BLaER1 (cell line): ENCODE results near the gene PIP5K1A.

ENCODE experiments used
- H3K27ac ChIP-seq: shearing (Covaris generic); formaldehyde crosslinking; 2 replicates; pipeline ENCODE4 v1.8.1; 2022
- H3K27me3 ChIP-seq: shearing (Covaris generic); formaldehyde crosslinking; 2 replicates; pipeline ENCODE4 v1.8.1; 2022
- H3K36me3 ChIP-seq: shearing (Covaris generic); formaldehyde crosslinking; 2 replicates; pipeline ENCODE4 v1.8.1; 2022
- H3K4me1 ChIP-seq: shearing (Covaris generic); formaldehyde crosslinking; 2 replicates; pipeline ENCODE4 v1.8.1; 2022
- H3K4me2 ChIP-seq: shearing (Covaris generic); formaldehyde crosslinking; 2 replicates; pipeline ENCODE4 v1.8.1; 2022
- H3K4me3 ChIP-seq: shearing (Covaris generic); formaldehyde crosslinking; 2 replicates; pipeline ENCODE4 v1.8.1; 2022
- H3K9ac ChIP-seq: shearing (Covaris generic); formaldehyde crosslinking; 2 replicates; pipeline ENCODE4 v1.8.1; 2022
- H3K9me3 ChIP-seq: shearing (Covaris generic); formaldehyde crosslinking; 2 replicates; pipeline ENCODE4 v1.8.1; 2022
- H4K20me1 ChIP-seq: shearing (Covaris generic); formaldehyde crosslinking; 2 replicates; pipeline ENCODE4 v1.8.1; 2022
- Cebpa-rat ChIP-seq: shearing (Covaris generic); IDR thresholded peaks from 2 replicates; pipeline ENCODE4 v1.8.1; 2022

The PIP5K1A gene

GRCh38 chr1:151246786-151247185 is 48.4 kb downstream of the PIP5K1A start:
- Histone ChIP-seq H3K9ac (no peak overlapping the region), H3K27me3 (no peaks in the 10 kb centered on the region), H3K27ac (no peak overlapping the region), H4K20me1 (no peaks in the 10 kb centered on the region), H3K9me3 (no peaks in the 10 kb centered on the region), H3K4me3 (no peak overlapping the region), H3K36me3 (peaks cover 92% of the 10 kb centered on the region), H3K4me2 (no peak overlapping the region), H3K4me1 (no peaks in the 10 kb centered on the region)
- no peak for TF ChIP-seq Cebpa-rat

DNA sequence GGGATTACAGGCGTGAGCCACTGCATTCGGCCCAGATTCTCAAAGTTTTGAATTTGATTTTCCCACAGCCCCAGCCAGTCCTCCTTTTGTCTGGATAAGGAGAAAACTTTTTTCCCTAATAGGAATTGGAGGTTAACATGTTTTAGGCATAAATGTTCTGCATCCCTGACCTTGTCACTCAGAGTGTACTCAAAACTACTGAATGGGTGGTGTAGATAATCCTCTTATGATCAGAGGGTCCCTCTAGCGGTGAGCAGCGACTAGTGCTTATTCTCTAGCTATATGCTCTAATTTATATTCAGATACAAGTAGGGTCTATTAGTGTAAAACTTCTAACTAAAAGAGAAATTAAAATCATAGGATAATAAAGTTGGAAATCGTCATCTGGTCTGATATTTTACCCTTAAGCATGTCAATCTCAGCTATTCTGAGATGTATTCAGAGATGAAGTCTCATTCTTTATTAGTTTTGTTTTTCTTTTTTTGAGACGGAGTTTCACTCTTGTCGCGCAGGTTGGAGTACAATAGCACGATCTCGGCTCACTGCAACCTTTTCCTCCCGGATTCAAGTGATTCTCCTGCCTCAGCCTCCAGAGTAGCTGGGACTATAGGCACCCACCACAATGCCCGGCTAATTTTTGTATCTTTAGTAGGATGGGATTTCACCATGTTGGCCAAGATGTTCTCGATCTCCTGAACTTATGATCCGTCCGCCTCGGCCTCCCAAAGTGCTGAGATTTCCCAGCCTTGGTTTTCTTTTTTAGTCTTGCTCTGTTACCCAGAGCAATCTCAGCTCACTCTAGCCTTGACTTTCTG is 53.5 kb downstream of the PIP5K1A start:
- H3K4me2 ChIP-seq: no peak overlapping the region
- no peaks in the 10 kb centered on the region for H3K27me3 ChIP-seq
- H3K36me3 ChIP-seq: peaks cover 41% of the 10 kb centered on the region
- H3K9ac ChIP-seq: no peak overlapping the region
- H3K4me3 ChIP-seq: no peak overlapping the region
- peaks cover 8% of the 10 kb centered on the region; the same call in 1 of the 2 replicates for H4K20me1 ChIP-seq
- no peak overlapping the region for H3K27ac ChIP-seq
- no peak for TF ChIP-seq Cebpa-rat
- H3K4me1 ChIP-seq: peaks cover 15% of the 10 kb centered on the region
- no peaks in the 10 kb centered on the region for H3K9me3 ChIP-seq

DNA sequence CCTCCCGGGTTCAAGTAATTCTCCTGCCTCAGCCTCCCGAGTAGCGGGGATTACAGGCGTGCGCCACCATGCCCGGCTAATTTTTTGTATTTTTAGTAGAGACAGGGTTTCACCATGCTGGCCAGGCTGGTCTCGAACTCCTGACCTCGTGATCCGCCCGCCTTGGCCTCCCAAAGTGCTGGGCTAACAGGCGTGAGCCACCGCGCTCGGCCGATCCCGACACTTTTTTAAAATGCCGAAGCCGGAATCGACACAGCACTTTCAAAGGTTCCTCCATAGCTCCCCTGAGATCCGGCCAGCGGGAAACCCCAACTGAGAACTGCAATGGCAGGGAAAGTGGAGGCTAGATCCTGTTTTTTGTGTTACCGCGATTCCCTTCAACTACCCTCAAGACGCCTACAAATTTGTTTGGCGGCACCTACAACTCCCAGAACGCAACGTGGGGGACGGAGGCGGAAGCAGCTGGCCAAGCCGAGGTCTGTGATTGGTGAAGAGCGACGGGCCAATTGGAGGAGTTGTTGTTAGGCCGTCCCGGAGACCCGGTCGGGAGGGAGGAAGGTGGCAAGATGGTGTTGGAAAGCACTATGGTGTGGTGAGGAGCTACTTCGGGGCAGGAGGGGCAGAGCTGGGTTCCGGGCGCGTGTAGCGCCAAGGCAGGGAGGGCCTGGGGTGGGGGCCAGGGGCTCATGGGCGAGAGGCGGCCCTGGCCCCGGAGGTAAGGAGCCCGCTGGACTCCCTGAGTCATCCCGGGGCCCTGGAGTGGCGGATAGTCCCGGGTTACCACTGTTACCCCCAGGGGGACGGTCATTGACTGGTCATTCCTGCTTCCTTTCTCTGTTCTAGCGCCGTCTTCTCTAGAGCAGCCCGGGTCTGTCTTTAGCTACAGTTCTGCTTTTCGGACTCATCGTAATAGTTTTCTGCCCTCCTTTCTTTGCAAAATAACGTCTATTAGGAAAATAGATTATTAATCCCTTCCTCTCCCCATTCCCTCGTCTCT is 56.2 kb downstream of the PIP5K1A start, which contains the start of gene PSMD4:
Gene PSMD4, plus strand, starts transcription at position 518 of the 997 bp plus-strand sequence. Its CDS starts 49 bp downstream, at position 567.
- Histone ChIP-seq H4K20me1 (peaks cover 24% of the 10 kb centered on the region), H3K9ac (peak within 1 kb of the TSS; percentile 93), H3K27me3 (no peaks in the 10 kb centered on the region), H3K4me1 (peaks cover 15% of the 10 kb centered on the region), H3K9me3 (no peaks in the 10 kb centered on the region), H3K4me3 (peak within 1 kb of the TSS; percentile 85), H3K27ac (peak within 1 kb of the TSS; percentile 87), H3K36me3 (peaks cover 30% of the 10 kb centered on the region), H3K4me2 (peak within 1 kb of the TSS; percentile 92)
- no peak for TF ChIP-seq Cebpa-rat

DNA sequence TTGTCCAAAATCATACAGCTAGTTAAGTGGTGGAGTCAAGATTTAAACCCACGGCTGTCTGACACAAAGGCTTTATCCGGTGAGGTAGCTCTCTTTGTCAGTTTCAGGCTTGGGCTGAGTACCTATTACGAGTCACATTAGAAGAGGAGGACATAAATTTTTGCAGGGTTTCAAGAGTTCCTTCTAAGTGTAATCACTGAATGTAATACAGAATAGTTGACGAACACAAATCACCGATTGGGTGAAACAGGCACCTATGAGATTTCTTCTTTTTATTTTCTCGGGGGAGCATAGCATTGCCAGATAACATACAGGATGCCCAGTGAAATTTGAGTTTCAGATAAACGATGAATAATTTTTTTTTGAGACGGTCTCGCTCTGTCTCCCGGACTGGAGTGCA is 57.0 kb downstream of the PIP5K1A start:
- H3K9ac ChIP-seq: peak overlapping the region; percentile 93
- H3K27ac ChIP-seq: peak overlapping the region; percentile 87
- no peaks in the 10 kb centered on the region for H3K9me3 ChIP-seq
- peaks cover 28% of the 10 kb centered on the region for H3K36me3 ChIP-seq
- peaks cover 31% of the 10 kb centered on the region for H4K20me1 ChIP-seq
- H3K4me3 ChIP-seq: peak overlapping the region; percentile 85
- H3K4me2 ChIP-seq: peak overlapping the region; percentile 92
- no peak for TF ChIP-seq Cebpa-rat
- H3K27me3 ChIP-seq: no peaks in the 10 kb centered on the region
- H3K4me1 ChIP-seq: peaks cover 15% of the 10 kb centered on the region

DNA sequence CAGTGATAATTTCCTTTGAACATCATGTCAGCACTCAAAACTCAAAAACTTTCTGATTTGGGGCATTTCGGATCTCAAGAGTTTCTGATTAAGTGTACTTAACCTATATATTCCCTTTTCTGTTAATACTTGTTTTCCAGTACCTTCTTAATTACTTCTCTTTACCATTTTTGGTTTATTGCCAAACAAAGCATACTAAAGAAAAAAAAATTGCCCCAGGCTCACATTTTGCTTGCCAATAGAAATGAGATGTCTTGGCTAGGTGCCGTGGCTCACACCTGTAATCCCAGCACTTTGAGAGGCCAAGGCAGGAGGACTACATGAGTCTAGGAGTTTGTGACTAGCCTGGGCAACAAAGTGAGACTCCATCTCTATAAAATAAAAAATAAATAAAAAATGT is 61.0 kb downstream of the PIP5K1A start:
- Histone ChIP-seq H3K27me3 (no peaks in the 10 kb centered on the region), H3K36me3 (peaks cover 59% of the 10 kb centered on the region), H4K20me1 (peaks cover 47% of the 10 kb centered on the region), H3K4me2 (no peak overlapping the region), H3K27ac (no peak overlapping the region), H3K9me3 (no peaks in the 10 kb centered on the region), H3K4me1 (peaks cover 10% of the 10 kb centered on the region), H3K9ac (no peak overlapping the region), H3K4me3 (no peak overlapping the region)
- no peak for TF ChIP-seq Cebpa-rat

DNA sequence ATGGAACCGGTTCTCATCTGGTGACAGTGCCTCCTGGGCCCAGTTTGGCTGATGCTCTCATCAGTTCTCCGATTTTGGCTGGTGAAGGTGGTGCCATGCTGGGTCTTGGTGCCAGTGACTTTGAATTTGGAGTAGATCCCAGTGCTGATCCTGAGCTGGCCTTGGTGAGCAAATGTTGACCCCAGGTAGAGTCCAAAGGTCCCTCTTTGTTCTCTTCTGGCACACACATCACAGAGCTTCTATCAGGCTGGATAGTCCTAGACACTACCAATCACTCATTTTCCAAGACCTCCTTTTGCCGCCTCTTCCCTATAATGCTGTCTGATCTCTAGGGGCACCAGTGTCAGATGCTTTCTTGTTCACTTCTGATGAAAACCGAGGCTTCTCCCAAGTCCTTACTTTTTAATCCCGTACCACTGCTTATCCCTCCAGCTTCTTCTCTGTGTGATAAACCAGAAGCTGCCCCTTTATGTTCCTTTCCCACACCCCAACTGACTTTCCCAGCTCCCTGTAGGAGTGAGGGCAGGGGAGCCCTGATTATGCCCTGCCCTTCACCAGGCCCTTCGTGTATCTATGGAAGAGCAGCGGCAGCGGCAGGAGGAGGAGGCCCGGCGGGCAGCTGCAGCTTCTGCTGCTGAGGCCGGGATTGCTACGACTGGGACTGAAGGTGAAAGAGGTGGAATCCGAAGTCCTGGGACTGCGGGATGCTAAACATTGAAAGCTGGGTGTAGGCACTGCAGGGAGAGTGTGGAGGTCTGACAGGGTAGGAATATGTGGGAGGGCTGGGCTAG is 67.3 kb downstream of the PIP5K1A start:
- no peak overlapping the region for H3K4me3 ChIP-seq
- H3K36me3 ChIP-seq: peaks cover 96% of the 10 kb centered on the region
- H3K9me3 ChIP-seq: no peaks in the 10 kb centered on the region
- no peaks in the 10 kb centered on the region for H3K27me3 ChIP-seq
- H4K20me1 ChIP-seq: peaks cover 13% of the 10 kb centered on the region
- no peak for TF ChIP-seq Cebpa-rat
- H3K27ac ChIP-seq: no peak overlapping the region
- no peak overlapping the region for H3K9ac ChIP-seq
- H3K4me1 ChIP-seq: no peaks in the 10 kb centered on the region
- H3K4me2 ChIP-seq: no peak overlapping the region

DNA sequence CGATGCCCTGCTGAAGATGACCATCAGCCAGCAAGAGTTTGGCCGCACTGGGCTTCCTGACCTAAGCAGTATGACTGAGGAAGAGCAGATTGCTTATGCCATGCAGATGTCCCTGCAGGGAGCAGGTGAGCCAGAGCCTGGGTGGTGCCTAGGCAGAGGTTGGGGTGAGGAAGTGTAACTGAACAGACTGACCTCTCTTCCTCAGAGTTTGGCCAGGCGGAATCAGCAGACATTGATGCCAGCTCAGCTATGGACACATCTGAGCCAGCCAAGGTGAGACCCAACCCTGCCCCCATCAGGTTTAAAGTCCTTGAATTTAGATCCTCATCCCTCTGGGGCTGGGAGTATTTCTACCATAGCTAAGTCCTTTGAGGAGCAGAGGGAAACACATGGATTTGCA is 68.0 kb downstream of the PIP5K1A start:
- Histone ChIP-seq H3K27me3 (no peaks in the 10 kb centered on the region), H3K36me3 (peaks cover 98% of the 10 kb centered on the region), H3K9me3 (no peaks in the 10 kb centered on the region), H3K4me2 (no peak overlapping the region), H4K20me1 (0 out of 2 replicates have a peak, but pooled peaks cover 11% of the 10 kb centered on the region), H3K9ac (no peak overlapping the region), H3K4me1 (no peaks in the 10 kb centered on the region), H3K4me3 (no peak overlapping the region), H3K27ac (no peak overlapping the region)
- no peak for TF ChIP-seq Cebpa-rat

GRCh38 chr1:151266821-151267220 is 68.5 kb downstream of the PIP5K1A start:
- Histone ChIP-seq H3K4me1 (no peaks in the 10 kb centered on the region), H3K4me2 (no peak overlapping the region), H3K27me3 (no peaks in the 10 kb centered on the region), H4K20me1 (0 out of 2 replicates have a peak, but pooled peaks cover 7% of the 10 kb centered on the region), H3K9ac (no peak overlapping the region), H3K27ac (no peak overlapping the region), H3K36me3 (peaks cover 96% of the 10 kb centered on the region), H3K9me3 (no peaks in the 10 kb centered on the region), H3K4me3 (no peak overlapping the region)
- no peak for TF ChIP-seq Cebpa-rat

GRCh38 chr1:151267760-151268159 is 69.4 kb downstream of the PIP5K1A start:
- Histone ChIP-seq H4K20me1 (no peaks in the 10 kb centered on the region), H3K4me2 (no peak overlapping the region), H3K9me3 (no peaks in the 10 kb centered on the region), H3K4me3 (no peak overlapping the region), H3K9ac (no peak overlapping the region), H3K27me3 (no peaks in the 10 kb centered on the region), H3K27ac (no peak overlapping the region), H3K36me3 (peaks cover 93% of the 10 kb centered on the region), H3K4me1 (no peaks in the 10 kb centered on the region)
- TF ChIP-seq Cebpa-rat: no peak
